Measurements from ENCODE around the gene OPA3. TPM values are rescaled to one million over a fixed set of nuclear protein-coding genes. Genes with fewer than 3 reads are reported as not detected.

Gene OPA3
- total RNA-seq, 1 experiment from 2014 or later = 15.2 TPM

DNA sequence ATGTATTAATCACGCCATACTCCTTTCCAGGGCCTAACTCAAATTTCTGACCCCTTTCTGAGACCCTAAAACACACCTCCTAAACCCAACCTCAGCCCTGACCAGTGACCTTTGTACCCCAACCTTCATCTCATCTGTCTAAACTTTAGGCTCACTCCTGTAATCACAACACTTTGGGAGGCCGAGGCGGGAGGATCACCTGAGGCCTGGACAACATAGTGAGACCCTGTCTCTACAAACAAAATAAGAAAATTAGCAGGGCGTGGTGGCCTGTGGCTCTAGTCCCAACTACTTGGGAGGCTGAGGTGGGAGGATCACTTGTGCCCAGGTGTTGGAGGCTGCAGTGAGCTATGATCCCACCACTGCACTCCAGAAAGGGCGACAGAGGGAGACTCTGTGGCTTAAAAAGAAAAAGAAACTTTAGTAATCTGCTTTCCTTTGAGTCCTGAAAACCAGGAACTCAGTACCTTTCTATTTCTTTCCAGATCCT is 92.4 kb downstream of the OPA3 start:
- TF ChIP-seq, protein P1, sequence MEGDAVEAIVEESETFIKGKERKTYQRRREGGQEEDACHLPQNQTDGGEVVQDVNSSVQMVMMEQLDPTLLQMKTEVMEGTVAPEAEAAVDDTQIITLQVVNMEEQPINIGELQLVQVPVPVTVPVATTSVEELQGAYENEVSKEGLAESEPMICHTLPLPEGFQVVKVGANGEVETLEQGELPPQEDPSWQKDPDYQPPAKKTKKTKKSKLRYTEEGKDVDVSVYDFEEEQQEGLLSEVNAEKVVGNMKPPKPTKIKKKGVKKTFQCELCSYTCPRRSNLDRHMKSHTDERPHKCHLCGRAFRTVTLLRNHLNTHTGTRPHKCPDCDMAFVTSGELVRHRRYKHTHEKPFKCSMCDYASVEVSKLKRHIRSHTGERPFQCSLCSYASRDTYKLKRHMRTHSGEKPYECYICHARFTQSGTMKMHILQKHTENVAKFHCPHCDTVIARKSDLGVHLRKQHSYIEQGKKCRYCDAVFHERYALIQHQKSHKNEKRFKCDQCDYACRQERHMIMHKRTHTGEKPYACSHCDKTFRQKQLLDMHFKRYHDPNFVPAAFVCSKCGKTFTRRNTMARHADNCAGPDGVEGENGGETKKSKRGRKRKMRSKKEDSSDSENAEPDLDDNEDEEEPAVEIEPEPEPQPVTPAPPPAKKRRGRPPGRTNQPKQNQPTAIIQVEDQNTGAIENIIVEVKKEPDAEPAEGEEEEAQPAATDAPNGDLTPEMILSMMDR (conservative IDR thresholded peaks at IDR 0.05; ENCODE audit: low read depth, low read length) = no peak
- TF ChIP-seq EZH2 (IDR thresholded peaks at IDR 0.05; ENCODE audit: borderline replicate concordance, low read depth, low read length, poor library complexity, severe bottlenecking) = no peak
- BruUV-seq (replicated peaks) = no TSS peak
- POLR2A ChIA-PET (ENCODE audit: low non-redundant PET) = no interaction called here
- peak overlapping the region; percentile 46 for H3K4me3 ChIP-seq (ENCODE audit: low read depth, low read length, poor library complexity, severe bottlenecking)
- no peaks in the 10 kb centered on the region for H3K27me3 ChIP-seq (replicated peaks; ENCODE audit: insufficient read depth, low read depth, low read length, poor library complexity)
- no peaks in the 10 kb centered on the region for H3K9me3 ChIP-seq (ENCODE audit: low read depth, low read length, poor library complexity, severe bottlenecking)
- intact Hi-C loops (cut with micrococcal nuclease; ENCODE audit: unreplicated experiment) = no loop called here
- peaks cover 6% of the 10 kb centered on the region for H3K4me1 ChIP-seq (ENCODE audit: insufficient read depth, low read length, poor library complexity, severe bottlenecking)
- CTCF ChIA-PET = no interaction called here
- H3K36me3 ChIP-seq (ENCODE audit: insufficient read depth, low read length, poor library complexity, severe bottlenecking) = no peaks in the 10 kb centered on the region
- no peak for DNase-seq (ENCODE audit: low spot score)
- H3K27ac ChIP-seq (ENCODE audit: low read depth, low read length, poor library complexity, severe bottlenecking) = no peak overlapping the region

DNA sequence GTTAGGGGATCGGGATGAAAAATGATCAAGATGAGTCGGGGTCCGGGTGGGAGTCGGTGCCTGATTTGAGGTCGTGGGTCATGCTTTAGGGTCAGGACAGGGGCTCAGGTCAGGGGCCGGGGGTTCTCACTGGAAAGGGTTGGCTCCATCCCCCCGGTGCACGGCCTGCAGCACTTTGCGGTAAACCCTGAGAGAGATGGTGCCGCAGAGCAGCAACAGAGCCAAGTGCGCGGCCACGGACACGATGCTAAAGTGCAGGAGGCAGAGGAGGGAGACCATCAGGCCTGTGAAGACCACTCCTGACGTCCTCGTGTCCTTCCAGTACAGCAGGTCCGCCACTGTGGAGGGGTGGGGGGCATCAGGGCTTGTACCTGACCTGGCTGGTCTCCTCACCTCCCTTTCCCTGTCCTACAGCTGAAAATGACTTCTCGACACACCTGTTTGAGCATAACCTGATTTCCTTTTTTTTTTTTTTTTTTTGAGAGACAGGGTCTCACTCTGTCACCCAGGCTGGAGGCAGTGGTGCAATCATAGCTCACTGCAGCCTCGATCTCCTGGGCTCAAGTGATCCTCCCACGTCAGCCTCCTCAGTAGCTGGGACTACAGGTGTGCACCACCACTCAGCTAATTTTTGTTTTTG is 95.3 kb downstream of the OPA3 start:
- Histone ChIP-seq H3K36me3 (ENCODE audit: insufficient read depth, low read length, poor library complexity, severe bottlenecking) (no peaks in the 10 kb centered on the region), H3K9me3 (ENCODE audit: low read depth, low read length, poor library complexity, severe bottlenecking) (no peaks in the 10 kb centered on the region), H3K4me3 (ENCODE audit: low read depth, low read length, poor library complexity, severe bottlenecking) (no peak overlapping the region), H3K27me3 (replicated peaks; ENCODE audit: insufficient read depth, low read depth, low read length, poor library complexity) (no peaks in the 10 kb centered on the region), H3K4me1 (ENCODE audit: insufficient read depth, low read length, poor library complexity, severe bottlenecking) (peaks cover 5% of the 10 kb centered on the region), H3K27ac (ENCODE audit: low read depth, low read length, poor library complexity, severe bottlenecking) (no peak overlapping the region)
- TF ChIP-seq EZH2 (IDR thresholded peaks at IDR 0.05; ENCODE audit: borderline replicate concordance, low read depth, low read length, poor library complexity, severe bottlenecking) = no peak
- TF ChIP-seq, protein P1 (conservative IDR thresholded peaks at IDR 0.05; ENCODE audit: low read depth, low read length) = no peak
- no peak for DNase-seq (ENCODE audit: low spot score)
- CTCF ChIA-PET = no interaction called here
- intact Hi-C loops (cut with micrococcal nuclease; ENCODE audit: unreplicated experiment) = no loop called here
- BruUV-seq (replicated peaks) = no TSS peak
- POLR2A ChIA-PET (ENCODE audit: low non-redundant PET) = no interaction called here

DNA sequence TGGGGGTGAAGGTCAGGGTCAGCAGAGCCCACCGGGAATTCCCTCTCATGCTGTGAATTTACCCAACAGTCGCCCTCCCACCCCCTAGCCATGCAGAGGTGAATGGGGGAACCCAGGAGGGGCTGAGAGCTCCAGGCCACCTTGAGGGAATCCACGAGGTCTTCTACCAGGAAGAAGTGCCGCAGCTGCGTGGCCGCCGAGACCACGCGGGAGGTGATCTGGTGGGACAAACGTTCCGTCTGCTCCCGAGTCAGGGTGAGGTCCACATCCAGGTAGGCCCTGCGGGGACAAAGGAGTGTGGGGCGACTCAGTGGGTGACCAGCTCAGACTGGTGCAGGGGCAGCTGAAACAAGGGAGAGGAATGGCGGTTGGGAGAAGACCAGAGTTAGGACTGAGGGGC is 95.9 kb downstream of the OPA3 start:
- intact Hi-C loops (cut with micrococcal nuclease; ENCODE audit: unreplicated experiment) = no loop called here
- Histone ChIP-seq H3K27ac (ENCODE audit: low read depth, low read length, poor library complexity, severe bottlenecking) (no peak overlapping the region), H3K27me3 (replicated peaks; ENCODE audit: insufficient read depth, low read depth, low read length, poor library complexity) (no peaks in the 10 kb centered on the region), H3K36me3 (ENCODE audit: insufficient read depth, low read length, poor library complexity, severe bottlenecking) (no peaks in the 10 kb centered on the region), H3K4me3 (ENCODE audit: low read depth, low read length, poor library complexity, severe bottlenecking) (no peak overlapping the region), H3K9me3 (ENCODE audit: low read depth, low read length, poor library complexity, severe bottlenecking) (no peaks in the 10 kb centered on the region), H3K4me1 (ENCODE audit: insufficient read depth, low read length, poor library complexity, severe bottlenecking) (peaks cover 5% of the 10 kb centered on the region)
- TF ChIP-seq, protein P1 (conservative IDR thresholded peaks at IDR 0.05; ENCODE audit: low read depth, low read length) = no peak
- no peak for TF ChIP-seq EZH2 (IDR thresholded peaks at IDR 0.05; ENCODE audit: borderline replicate concordance, low read depth, low read length, poor library complexity, severe bottlenecking)
- ChIA-PET CTCF (interaction anchor here (1.2 kb wide), 1 partner anchor 10 kb away, joined by 4 read pairs; no protein-coding TSS in a partner anchor), POLR2A (ENCODE audit: low non-redundant PET) (interaction anchor here (0.6 kb wide), 1 partner anchor 532 kb away, joined by 3 read pairs; no protein-coding TSS in a partner anchor)
- BruUV-seq (replicated peaks) = no TSS peak
- no peak for DNase-seq (ENCODE audit: low spot score)
